HG02571 (cell line): ENCODE results near the gene MACIR.

Experiments
- ATAC-seq: cut with Tn5 transposase; IDR thresholded peaks from one replicate; pipeline ENCODE4 v1.9.1; 2021; ENCODE audit warnings: mild to moderate bottlenecking, moderate library complexity; ENCODE audit not compliant: unreplicated experiment

The MACIR gene

GRCh38 chr5:103289024-103289423, 30.5 kb downstream of the MACIR start:
- no peak for ATAC-seq

DNA sequence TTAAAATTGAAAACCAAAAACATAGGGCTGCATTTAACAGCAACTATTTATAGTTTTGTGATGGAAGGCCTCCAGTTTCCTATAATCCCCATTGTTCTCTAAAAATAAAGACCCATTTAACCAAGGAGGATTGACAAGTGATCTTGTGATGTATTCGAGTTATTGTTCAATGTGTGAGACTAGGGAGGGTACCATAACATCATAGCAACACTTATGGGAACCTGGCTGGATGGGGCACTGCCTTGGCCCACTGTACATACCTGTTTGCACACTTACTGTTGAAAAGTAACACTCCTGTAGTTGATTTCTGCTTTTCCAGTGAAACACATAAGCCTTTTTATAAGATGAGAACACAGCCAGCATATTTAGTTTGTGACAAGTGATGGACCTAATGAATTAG, 32.3 kb downstream of the MACIR start:
- ATAC-seq: no peak

DNA sequence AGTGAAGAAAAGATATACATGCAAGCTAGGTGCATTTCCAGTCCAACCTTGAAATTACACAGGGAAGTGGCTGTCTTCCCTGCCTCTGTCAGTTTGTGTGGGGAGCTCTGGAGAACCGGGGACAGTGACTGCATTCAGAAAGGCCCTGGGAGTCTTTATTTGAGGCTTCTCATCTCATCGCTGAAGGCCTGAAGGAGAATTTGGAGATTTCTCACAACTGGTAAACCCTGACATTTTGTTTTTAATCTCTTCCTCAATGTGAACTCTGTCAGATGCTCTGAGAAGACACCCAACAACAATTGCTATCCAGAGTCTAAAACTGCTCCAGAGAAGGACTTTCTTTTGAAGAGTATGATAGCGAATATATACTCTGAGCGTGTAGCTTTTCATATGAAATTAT, 33.0 kb downstream of the MACIR start:
- no peak for ATAC-seq

DNA sequence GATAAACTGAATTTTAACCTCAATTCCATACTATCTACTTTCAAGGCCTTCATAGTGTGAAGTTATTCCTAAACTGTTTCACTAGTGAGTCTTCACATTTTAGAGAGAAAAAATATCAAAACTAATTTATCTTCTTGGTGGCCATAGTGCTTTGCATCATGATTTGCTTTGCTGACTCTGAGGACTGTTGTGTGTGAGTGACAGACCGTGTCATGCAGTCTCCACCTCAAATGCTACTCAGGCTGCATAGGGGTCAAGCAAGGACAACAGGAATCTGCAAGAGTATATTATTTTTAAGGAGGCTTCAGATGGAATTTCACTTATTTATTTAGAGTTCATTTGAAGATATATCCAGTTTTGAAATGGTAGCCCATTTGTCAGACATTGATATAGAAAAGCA, 34.5 kb downstream of the MACIR start:
- no peak for ATAC-seq

- no peak for ATAC-seq
Measured at GRCh38 chr5:103293719-103294118, 35.2 kb downstream of the MACIR start.

DNA sequence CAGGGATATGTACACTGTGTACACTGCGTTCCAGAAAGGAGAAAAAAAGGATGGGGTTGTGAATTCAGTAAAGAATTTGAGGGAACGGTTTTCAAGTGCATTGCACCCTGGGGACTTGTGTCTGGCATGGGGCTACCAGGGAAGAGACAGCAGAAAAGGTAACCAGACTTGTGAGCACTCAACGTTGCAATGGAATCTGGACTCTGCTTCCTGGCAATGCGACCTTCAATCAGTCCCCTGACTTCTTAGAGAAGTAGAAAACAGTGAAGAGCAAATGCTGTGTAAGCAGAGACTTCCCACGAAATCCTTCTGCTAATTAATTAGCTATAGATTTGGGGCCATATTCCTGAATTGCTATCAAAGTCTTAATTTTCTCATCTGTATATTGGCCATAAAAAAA, 36.3 kb downstream of the MACIR start:
- ATAC-seq: no peak

DNA sequence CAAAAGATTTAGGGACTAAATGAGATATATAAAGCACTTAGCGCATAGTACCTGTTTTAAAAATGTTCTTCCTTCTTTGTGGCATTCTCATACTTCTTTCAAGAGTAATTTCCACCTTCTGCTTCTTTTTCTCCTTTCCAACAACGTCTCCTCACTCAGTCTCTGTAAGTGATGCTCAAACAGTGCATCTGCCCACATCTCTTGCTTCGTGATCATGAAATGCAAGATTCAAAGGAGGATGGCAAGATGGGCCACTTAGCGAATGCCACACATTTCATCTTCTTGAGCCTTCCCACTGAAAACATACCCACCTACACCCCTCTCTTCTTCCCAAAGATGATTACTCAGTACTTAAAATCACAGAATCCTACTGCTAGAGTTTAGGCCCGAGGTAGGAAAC, 36.9 kb downstream of the MACIR start:
- ATAC-seq: no peak

DNA sequence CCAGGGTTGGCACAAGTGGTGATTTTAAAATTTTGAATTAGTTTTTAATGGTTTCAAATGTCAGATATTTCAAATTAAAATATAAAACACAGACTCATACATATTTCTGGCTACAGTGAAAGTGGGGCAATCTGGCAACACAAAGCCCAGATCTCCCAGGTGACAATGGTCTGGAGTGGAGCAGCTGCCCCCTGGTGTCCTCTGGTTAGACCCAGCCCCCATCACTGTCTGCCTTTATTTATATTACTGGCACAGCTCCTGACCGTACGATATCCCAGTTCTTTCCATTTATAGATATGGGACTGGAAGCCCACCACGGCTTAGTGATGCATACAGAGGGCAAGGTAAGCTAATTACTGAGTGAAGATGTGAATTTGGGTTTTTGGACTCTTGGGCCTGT, 37.3 kb downstream of the MACIR start:
- ATAC-seq: no peak

DNA sequence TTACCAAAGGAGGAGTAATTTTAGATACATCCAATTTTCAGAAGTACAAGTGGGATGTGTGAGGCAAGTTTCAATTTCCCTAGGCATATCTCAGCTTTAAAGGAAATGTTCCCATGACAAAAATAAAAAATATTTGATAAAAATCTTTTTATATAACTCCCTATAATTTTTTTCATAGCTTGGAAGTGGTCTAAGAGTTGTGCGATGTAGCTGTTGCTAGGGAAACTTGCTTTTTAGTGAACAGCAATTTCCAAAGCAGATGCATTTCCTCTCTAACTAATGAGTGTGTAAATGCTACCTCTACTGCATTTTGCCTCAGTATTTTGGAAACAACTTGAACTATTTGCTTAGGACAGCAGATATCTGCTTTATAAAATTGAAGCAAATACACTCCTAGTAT, 39.6 kb downstream of the MACIR start:
- ATAC-seq: no peak

GRCh38 chr5:103298607-103299188, 40.1 kb downstream of the MACIR start:
- ATAC-seq: no peak

DNA sequence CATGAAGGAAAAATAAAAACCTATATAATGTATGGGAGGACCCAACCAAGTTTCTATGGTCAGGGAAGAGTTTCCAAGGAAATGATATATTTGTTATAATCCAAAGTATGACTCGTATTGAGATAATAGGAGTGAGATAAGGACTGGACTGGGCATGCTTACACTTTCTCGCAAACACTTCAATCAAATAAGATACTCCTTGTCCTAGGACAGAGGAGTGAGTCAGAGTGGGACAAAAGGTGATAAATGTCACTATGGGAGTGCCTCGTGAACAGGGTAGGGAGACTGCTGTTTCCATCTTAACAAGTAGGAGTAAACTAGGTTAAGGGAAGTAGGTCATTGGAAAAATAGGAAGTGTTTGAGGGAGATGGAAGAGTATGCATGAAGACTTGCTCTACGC, 47.2 kb downstream of the MACIR start:
- no peak for ATAC-seq

GRCh38 chr5:103307470-103307869, 48.9 kb downstream of the MACIR start:
- ATAC-seq: no peak

DNA sequence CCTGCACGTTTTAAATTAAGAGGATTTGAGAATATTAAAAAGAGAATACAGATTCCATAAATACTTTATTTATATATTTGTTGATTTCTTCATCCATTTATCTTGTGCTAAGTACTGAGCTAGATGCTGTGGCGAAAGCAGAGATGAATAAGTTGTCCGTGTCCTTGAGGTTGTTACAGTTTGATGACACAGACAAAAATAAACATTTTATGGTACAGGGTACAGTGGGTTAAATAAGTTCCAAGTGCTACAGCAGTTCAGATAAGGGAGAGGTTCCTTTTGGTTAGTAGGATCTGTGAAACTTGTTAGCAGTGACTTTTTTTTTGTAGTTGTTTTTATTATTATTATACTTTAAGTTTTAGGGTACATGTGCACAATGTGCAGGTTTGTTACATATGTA, 50.2 kb downstream of the MACIR start:
- no peak for ATAC-seq

DNA sequence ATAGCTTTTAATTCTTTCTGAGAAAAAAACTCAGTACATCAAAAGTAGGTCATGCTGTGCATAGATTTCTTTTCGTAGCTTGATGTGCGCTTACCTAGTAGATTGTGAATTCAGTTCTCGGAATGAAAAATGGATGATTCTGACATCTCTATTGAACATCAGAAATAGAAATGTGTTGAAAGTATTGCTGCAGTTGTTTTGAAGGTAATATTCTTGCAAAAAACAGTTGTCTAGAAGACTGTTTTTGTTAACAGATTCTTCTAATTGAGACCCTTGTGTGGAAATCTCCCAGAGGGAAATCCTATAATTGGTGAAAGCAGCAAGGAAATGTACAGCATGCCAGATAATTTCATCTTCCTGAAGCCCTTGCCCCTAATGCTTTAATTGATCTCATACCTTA, 54.5 kb downstream of the MACIR start:
- no peak for ATAC-seq

DNA sequence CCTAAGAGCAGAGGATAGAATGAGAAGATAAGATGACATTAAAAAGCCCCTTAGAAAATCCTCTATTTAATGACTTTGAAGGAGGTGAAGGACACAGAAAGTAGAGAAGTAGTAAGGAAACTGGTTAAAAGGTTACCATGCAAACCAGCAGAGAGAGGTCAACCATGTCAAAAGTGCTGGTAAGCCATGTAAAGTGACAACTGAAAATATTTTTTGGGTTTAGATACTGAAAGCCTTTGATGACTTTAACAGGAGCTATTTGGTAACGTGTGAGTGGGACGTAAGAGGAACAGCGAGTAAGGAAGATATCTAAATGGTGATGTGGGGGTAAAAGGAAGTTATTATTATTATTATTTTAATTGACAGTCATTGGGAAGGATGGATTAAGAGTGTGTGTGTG, 56.9 kb downstream of the MACIR start:
- ATAC-seq: no peak

- no peak for ATAC-seq
Measured at GRCh38 chr5:103327451-103327850, 68.9 kb downstream of the MACIR start.

DNA sequence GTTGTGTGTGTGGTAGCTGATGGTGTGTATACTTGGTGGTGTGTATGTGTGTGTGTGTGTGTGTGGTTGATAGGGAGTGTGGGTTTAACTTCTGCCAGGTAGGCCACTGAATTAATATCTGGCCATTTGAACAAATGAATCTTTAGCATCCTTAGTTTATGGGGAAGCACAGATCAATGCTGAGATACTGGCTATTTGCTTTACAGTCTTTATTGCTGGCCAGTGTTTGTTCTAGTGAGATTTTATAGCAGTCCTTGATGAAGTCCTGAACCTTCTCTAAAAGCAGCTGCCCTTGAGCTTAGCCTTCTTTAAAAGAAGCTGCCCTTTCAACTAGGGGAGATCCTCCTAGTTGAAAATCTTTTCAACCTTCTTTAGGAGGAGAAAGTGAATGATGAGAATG, 69.3 kb downstream of the MACIR start:
- ATAC-seq: no peak
